ENCODE data around the gene DNAH10. TPM values are rescaled to one million over a fixed set of nuclear protein-coding genes. Genes with fewer than 3 reads are reported as not detected.
"Not testable (repeated sequence)": the region's sequence is repeated elsewhere in the genome, so short reads cannot be mapped to it uniquely, and the experiment has no call there.

DNAH10 gene
- total RNA-seq, 2 donors from 2014 or later = 0.15 to 0.39 TPM

DNA sequence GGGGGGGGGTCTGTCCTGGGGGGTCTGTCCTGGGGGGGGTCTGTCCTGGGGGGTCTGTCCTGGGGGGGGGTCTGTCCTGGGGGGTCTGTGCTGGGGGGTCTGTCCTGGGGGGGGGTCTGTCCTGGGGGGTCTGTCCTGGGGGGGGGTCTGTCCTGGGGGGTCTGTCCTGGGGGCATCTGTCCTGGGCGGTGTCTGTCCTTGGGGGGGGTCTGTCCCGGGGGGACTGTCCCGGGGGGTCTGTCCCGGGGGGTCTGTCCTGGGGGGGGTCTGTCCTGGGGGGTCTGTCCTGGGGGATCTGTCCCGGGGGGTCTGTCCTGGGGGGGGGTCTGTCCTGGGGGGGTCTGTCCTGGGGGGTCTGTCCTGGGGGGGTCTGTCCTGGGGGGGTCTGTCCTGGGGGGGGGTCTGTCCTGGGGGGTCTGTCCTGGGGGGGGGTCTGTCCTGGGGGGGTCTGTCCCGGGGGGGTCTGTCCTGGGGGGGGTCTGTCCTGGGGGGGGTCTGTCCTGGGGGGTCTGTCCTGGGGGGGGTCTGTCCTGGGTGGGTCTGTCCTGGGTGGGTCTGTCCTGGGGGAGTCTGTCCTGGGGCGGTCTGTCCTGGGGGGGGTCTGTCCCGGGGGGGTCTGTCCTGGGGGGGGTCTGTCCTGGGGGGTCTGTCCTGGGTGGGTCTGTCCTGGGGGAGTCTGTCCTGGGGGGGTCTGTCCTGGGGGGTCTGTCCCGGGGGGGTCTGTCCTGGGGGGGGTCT, 149.7 kb downstream of the DNAH10 start:
- ATAC-seq; intact Hi-C loops (cut with DNase I, micrococcal nuclease); DNase-seq: not testable (repeated sequence)

DNA sequence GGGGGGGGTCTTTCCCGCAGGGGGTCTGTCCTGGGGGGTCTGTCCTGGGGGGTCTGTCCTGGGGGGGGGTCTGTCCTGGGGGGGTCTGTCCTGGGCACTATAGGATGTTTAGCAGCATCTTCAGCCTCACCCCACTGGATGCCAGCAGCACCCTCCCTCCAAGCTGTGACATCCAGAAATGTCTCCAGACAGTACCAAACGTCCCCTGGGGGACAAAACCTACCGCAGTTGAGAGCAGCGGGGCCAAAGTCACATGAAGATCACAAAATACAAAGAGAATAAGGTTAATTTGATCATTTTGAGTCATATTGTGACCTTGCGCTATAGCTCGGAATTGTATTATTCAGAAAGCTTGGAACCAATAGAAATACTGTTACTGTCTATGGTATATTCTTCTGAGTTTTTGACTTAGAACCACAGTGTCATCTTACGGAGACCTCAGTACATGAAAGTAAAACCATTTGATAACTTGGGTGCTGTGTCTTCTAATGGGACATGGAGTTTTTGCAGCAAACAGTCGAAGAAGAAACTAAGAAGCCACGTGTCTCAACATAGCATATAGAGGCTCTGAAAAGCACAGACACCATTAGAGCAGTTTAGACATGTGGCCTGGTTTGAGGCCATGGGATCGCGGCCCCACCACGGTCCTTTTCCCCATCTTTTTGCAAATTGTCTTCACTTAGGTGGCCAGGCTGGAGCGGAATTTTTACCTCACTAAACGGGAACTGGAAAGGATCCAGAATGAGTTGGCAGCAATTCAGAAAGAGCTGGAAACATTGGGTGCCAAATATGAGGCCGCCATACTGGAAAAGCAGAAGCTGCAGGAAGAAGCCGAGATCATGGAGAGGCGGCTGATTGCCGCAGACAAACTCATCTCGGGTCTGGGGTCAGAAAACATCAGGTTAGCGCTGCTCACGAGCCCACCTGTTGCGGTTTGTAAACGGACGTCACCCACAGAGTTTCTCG, 150.6 kb downstream of the DNAH10 start:
- DNase-seq (no peak), ATAC-seq (no peak)
- intact Hi-C loops (cut with DNase I, micrococcal nuclease) = no loop called here

DNA sequence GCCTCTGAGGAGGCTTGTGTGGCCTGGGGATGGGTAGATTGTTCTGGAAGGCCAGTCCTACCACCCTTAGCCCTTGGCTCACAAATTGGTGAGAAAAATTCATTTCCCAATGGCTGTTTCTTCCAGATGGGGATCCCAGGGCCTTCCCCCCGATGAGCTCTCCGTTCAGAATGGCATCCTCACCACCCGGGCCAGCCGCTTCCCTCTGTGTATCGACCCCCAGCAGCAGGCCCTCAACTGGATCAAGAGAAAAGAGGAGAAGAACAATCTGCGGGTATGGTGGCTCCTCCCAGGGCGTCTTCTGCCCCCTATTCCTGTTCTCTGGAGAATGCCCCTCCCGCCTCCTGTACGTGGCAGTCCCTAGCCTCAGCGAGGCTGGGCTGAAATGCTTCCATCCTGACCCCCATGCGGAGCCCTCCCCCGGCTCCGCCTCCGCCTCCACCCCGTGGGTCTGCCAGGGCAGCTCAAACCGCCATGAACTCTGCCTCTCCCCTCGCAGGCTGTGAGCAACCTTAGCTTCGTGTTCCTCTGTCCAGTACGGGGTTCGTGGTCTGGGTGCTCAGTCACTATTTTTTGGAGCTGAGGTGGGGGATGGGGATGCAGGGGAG, 152.7 kb downstream of the DNAH10 start:
- intact Hi-C loops (cut with DNase I, micrococcal nuclease) = no loop called here
- DNase-seq = no peak

DNA sequence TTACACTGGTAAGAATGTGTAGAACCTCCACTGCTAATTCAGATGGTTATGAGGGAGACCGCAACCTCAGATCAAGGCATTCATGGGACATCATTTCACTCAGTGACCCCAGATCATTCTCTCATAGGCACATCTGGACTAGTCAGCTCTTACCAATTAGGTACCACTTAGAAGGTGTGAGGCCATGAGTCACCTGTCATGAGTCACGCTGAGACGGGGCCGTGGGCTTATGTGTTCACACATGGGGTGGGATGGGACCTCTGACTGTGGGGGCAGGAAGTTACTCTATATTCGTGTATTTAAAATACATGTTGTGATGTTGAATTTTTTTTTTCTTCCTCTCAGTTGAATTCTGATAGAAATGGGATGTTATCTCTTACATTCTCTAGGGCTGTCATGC, 154.6 kb downstream of the DNAH10 start:
- ATAC-seq (no peak), DNase-seq (no peak)
- intact Hi-C loops (cut with DNase I, micrococcal nuclease) = no loop called here

More for the DNA sequence above, 152.7 kb downstream of the DNAH10 start:
- ATAC-seq = peak; percentile 53

DNA sequence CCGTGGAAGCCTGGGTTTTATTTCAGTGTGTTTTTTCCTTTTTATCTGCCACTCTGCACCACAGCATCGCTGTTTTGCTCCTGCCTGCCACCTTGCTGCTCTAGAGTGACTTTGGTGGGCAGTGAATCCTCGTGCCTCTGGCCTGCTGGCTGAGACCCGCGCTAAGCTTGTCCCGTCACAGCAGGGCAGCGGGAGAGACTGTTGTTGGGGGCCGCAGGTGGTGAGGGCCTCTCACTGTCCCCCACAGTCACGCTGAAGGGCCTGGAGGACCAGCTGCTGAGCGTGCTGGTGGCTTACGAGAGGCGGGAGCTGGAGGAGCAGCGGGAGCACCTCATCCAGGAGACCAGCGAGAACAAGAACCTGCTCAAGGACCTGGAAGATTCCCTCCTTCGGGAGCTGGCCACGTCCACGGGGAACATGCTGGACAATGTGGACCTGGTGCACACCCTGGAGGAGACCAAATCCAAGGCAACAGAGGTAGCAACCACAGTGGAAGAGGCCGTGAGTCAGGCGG, 155.3 kb downstream of the DNAH10 start:
- DNase-seq = no peak
- ATAC-seq = no peak
- intact Hi-C loops (cut with DNase I, micrococcal nuclease) = no loop called here

DNA sequence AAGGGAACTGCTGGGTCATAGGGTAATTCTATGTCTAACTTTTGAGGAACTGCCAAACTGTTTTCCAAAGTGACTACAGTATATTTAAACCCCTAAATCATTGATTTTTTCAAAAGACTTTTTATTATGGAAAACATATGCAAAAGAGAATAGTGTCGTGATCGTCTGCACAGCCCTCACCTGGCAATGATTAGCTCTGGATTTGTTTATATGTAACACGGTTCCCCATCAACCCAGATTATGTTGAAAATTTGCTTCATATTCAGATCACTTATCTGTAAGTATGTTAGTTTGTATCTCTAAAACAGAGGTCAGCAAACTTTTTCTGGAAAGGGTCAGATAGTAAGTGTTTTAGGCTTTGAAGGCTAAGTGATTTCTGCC, 157.9 kb downstream of the DNAH10 start:
- no peak for ATAC-seq
- intact Hi-C loops (cut with DNase I, micrococcal nuclease) = no loop called here
- no peak for DNase-seq

DNA sequence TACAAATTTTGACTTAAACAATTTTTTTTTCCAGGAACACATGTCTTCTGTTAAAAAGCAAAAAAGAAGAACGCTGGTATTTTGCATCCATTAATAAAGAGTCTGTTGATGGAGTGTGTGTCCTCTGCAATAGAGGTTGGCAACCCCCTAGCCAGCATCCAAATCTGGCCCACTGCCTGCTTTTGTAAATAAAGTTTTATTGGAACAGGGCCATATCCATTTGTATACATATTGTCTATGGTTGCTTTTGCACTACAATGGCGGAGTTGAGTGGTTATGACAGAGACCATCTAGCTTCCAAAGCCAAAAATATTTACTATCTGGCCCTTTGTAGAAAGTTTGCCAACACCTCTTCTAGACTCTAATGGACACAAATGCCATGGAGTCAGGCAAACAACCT, 160.9 kb downstream of the DNAH10 start:
- no peak for DNase-seq
- intact Hi-C loops (cut with DNase I, micrococcal nuclease) = no loop called here
- no peak for ATAC-seq

DNA sequence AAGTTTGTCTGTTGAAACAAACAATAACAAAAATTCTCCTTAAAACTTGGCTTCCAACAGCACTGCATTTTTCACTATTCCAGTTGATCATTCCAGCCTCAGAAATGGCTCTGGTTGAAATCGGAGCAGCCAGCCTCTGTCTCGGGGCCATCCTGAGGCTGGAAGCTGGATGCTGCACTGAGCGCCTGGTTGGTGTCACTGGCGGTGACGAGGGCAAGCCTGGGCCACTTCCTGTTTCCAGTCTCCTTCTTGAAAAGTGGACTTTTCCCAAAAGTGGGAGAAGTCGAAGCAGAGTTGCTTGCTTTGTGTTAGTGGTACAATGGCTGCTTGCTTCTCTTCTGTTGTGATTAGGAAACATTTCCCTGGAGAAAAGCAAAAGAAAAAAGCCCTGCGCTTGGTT, 161.8 kb downstream of the DNAH10 start:
- DNase-seq (no peak), ATAC-seq (no peak)
- intact Hi-C loops (cut with DNase I, micrococcal nuclease) = no loop called here

DNA sequence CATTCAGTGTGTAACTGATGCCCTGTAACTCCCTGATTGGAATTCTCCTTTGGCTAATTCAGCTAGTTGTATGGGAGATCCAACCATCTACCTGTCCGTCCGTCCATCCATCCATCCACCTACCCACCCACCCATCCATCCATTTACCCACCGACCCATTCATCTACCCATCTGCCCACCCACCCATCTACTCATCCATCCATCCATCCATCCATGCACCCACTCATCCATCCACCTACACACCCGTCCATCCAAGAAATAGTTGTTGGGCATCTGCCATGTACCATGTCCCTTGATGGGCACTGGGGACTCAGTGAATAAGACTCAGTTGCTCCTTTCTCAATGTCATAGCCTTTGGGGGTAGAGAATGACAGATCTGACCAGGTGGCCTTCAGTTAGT, 162.4 kb downstream of the DNAH10 start:
- DNase-seq (no peak), ATAC-seq (no peak)
- intact Hi-C loops (cut with DNase I, micrococcal nuclease) = no loop called here

DNA sequence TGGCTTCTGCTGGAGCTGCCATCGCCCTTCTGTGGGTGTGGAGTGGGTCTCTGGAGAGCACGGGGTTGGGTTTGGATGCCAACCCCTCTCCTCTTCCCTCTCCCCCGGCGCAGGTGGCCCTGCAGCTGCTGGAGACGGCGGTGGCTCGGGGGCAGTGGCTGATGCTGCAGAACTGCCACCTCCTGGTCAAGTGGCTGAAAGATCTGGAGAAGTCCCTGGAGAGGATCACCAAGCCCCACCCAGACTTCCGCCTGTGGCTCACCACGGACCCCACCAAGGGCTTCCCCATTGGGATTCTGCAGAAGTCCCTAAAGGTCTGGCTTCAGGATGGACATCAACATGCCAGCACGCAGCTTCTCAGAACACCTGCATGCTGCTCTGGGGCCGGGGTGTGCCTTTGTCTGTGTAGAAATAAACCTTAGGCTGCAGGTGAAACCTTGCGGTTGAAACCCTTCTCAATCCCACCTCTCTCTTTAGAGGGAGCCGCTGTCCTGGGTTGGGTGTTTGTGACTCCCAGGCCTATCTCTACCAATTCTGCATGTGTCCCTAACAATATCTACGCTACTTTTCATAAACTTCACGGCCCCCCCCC, 166.3 kb downstream of the DNAH10 start:
- intact Hi-C loops (cut with DNase I, micrococcal nuclease) = no loop called here
- DNase-seq (no peak), ATAC-seq (no peak)

DNA sequence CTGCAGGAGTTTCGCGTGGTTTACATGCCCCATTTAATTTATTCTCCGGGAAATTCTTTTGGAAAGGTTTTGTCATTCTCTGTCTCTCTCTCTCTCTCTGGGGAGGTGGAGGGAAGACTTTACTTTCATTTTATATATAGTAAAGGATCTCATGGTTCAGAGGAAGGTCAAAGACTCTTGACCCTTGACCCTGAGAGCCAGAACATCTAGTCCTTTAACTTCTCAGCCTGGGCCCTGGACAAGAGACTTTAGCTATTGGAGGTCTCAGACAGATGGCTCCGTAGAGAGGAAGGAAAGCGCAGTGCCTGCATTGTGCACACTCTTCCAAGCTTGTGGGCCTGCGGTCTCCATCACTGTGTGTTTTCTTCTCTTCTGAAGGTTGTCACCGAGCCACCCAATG, 166.8 kb downstream of the DNAH10 start:
- no peak for ATAC-seq
- DNase-seq = no peak
- intact Hi-C loops (cut with DNase I, micrococcal nuclease) = no loop called here

DNA sequence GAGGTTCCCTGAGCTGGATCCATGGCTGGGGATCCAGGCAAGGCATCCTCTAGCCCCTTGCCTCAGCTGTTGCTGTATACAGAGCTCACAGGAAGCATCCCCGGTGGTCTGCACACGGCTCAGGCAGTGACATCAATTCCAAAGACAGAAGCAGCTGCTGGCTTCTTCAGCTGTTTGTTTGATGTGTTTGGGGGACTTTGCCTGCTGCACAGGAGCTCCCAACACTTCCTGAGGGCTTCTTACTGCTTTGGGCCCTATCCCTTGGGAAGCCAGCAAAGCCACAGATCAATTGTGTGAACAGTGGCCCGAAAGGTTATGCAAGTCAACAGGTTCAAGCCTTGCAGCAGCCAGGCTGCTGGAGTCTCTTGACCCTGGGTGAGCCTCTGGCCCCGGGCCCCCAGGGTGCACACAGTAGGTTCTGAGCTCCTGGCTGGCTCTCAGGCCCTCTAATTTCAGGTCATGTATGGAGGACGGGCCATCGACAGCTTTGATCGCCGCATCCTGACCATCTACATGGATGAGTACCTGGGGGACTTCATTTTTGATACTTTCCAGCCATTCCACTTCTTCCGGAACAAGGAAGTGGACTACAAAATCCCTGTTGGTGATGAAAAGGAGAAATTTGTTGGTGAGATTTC, 168.0 kb downstream of the DNAH10 start:
- intact Hi-C loops (cut with DNase I, micrococcal nuclease) = no loop called here
- ATAC-seq = no peak
- no peak for DNase-seq

DNA sequence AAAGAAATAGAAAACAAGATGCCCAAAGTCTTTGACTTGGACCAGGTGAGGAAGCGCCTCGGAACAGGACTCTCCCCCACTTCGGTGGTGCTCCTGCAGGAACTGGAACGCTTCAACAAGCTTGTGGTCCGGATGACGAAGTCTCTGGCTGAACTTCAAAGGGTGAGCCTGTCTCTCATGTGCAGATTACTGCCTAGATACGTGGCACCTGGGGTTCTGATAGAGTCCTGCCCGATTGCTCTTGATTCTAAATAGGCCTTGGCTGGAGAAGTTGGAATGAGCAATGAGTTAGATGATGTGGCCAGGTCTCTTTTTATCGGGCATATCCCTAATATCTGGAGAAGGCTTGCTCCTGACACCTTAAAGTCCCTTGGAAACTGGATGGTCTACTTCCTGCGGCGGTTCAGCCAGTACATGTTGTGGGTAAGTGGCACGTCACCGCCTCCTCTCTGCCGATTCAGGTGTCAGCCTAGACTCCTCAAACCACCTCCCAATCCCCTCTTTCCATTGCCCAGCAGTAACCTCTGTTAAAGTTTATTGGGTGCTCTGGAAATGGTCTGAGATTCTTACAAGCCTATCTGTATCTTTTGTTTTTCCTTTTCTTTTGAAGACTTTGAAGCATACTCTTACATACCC, 169.7 kb downstream of the DNAH10 start:
- ATAC-seq (no peak), DNase-seq (no peak)
- intact Hi-C loops (cut with DNase I, micrococcal nuclease) = no loop called here

DNA sequence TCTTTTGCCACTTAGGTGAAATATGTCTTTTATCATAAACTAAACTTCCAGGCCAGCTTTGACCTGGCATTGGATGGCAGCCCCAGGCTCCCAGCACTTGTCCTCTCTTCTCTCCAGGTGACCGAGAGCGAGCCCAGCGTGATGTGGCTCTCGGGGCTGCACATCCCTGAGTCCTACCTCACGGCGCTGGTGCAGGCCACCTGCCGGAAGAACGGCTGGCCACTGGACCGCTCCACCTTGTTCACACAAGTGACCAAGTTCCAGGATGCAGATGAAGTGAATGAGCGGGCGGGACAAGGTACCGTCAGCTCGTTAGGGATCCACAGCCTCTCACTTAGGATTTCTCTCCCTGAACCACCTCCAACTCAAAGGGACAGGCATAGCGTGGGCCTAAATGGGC, 171.1 kb downstream of the DNAH10 start:
- DNase-seq (no peak), ATAC-seq (no peak)
- intact Hi-C loops (cut with DNase I, micrococcal nuclease) = no loop called here

DNA sequence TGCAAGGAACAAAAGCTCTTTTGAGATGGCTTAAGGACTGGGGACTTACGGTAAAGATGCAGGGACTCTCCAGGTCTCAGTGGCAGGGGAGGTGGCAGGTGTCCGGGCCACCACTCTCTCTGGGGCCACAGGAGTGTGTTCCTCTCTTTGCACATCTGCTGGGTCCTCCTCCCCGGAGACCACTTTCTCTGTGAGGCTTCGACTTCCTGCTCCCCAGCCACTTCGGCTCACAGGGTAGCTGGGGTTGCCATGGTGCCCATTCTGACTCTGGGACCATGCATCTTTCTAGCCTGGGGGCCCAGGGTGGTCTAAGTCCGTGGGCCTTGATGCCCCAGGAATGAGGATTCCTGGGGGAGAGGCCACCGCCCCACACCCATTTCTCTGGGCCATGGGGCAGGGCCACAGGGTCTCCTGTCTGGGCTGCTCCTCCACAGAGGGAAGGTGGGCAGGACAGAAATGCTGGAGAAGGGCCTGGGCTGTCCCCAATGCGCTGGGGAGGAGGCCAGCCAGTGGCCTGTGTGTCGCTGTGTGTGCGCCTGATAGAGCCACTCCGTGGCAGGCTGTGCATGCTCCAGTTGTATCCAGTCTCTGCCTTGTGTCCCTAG, 172.0 kb downstream of the DNAH10 start:
- intact Hi-C loops (cut with DNase I, micrococcal nuclease) = no loop called here
- no peak for DNase-seq
- ATAC-seq = no peak

DNA sequence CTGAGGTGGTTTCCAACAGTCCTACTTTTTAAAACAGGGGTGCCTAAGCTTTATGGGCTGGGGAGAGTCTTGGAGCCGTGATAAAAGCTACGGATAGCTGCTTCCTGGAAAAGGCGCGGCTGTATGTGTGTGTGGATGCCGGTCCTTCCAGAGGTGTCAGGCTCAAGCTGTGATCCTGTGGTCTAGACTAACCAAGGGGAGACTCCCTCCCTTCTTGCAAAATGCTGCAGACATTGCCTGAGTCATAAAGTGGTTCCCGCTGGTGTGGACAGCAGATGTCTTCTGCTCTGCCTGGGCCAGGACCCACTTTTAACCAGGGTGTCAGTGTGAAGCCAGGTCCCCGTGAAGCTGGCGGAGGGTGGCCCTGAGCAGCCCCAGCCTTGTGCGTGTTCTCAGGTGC, 172.7 kb downstream of the DNAH10 start:
- intact Hi-C loops (cut with DNase I, micrococcal nuclease) = no loop called here
- DNase-seq (no peak), ATAC-seq (peak; percentile 26)

DNA sequence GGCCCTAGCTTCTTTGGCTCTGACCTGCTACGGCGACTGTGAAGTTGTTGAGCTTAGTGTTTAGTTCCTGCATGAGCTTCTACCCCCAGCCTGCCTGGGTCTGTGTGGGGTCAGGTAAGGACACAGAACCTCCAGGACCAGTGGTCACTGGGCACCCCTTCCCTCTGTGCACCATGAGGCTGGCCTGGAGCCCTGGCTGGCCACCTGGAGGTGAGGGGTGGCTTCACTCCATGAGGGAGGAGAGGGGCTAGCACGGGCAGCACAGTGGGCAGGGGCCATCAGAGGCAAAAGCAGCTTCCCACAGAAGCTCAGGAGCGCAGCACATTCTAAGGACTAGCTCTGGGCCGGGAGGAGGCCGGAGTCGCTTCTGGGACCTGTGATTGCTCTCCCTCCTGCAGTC, 173.9 kb downstream of the DNAH10 start:
- no peak for ATAC-seq
- intact Hi-C loops (cut with DNase I, micrococcal nuclease) = no loop called here
- no peak for DNase-seq

DNA sequence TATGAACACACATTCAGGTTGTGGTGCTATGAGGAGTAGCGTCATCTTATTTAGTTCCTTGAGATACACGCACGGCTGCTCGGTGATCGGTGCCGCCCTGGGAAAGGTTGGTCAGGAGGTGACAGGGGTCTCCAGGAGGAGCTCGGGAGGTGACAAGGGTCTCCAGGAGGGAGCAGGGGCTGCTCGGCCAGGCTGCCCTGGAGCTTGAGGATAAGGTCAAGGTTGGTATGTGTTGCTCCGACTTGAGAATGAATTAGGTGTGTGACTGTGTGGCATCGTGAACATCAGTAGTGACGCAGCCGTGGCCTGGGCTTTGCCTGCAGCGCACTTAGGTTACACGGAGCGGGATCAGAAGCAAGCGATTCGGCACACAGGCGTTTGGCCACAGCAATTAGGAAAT, 174.4 kb downstream of the DNAH10 start:
- DNase-seq (no peak), ATAC-seq (no peak)
- intact Hi-C loops (cut with DNase I, micrococcal nuclease) = no loop called here

All from left colon (tissue), 2 donors.